Spinal cord (tissue), 10 donors: ENCODE data around the gene ZFP2. TPM values are rescaled to one million over a fixed set of nuclear protein-coding genes. Genes with fewer than 3 reads are reported as not detected.
A peak's percentile ranks its signal among the peaks of the same experiment; 100 is the strongest.
"Not testable (repeated sequence)": the region's sequence is repeated elsewhere in the genome, so short reads cannot be mapped to it uniquely, and the experiment has no call there.

Experiments
- DNase-seq, 6 donors: peaks; one replicate each; pipeline versions ENCODE4 v3.0.0 to v3.0.0-alpha.2; 2013 to 2015; ENCODE audit warnings: low spot score in 6 of 6, low read depth in 4 of 6
- H3K27ac ChIP-seq: one replicate; pipeline ENCODE4 v1.5.1; 2013; ENCODE audit warnings: low read depth, low read length, control low read depth
- H3K27me3 ChIP-seq: one replicate; pipeline ENCODE4 v1.6.1; 2013; ENCODE audit warnings: low read length; ENCODE audit not compliant: control insufficient read depth, insufficient read depth
- H3K36me3 ChIP-seq: one replicate; pipeline ENCODE4 v1.6.1; 2013; ENCODE audit warnings: low read length; ENCODE audit not compliant: control insufficient read depth, insufficient read depth
- H3K4me1 ChIP-seq: one replicate; pipeline ENCODE4 v1.6.1; 2013; ENCODE audit warnings: low read length; ENCODE audit not compliant: control insufficient read depth, insufficient read depth
- H3K4me3 ChIP-seq: one replicate; pipeline ENCODE4 v1.5.1; 2013; ENCODE audit warnings: low read depth, low read length, control low read depth
- H3K9me3 ChIP-seq: one replicate; pipeline ENCODE4 v1.6.1; 2013; ENCODE audit warnings: low read length; ENCODE audit not compliant: control insufficient read depth, insufficient read depth
- WGBS: methylation state at CpG from one replicate; pipeline ENCODE4 v1.1.5; 2013; ENCODE audit warnings: missing lambda C conversion rate; ENCODE audit not compliant: insufficient coverage; 5-methylcytosine and 5-hydroxymethylcytosine counted together
- long read RNA-seq, 4 donors: transcript quantifications; one replicate each; lab custom pipeline, GENCODE V29; 2026
- polyA plus RNA-seq, 2 donors: library from polyadenylated mRNA; unstranded; fragments of 120-200 nt; gene quantifications; one replicate each; pipeline ENCODE4 v1.2.1, GENCODE V29; 2013; ENCODE audit not compliant: insufficient read length in 2 of 2
- total RNA-seq, 2 donors: library from RNA; depleted of rRNA in 1 of 2; stranded (reverse); fragments of 120-200 nt in 1 of 2; fragments of >200 nt in 1 of 2; gene quantifications; one replicate each; pipeline versions ENCODE4 v1.2.3 to v1.2.4, GENCODE V29; 2013 to 2014
- donor health status: healthy.

The ZFP2 gene
- total RNA-seq (1 to 10 TPM; 6.6 to 7.7 TPM), polyA plus RNA-seq (1 to 10 TPM; 8.1 to 8.3 TPM)
- long read RNA-seq, donor 1, partial matches to known transcripts, result 0 of 1 reads
- long read RNA-seq, donor 1, other reads (novel, unspliced or antisense), result 0 of 1 reads
- long read RNA-seq, donor 2, partial matches to known transcripts, result 0 of 1 reads
- long read RNA-seq, donor 2, other reads (novel, unspliced or antisense), result 0 of 1 reads
- long read RNA-seq, donor 3, partial matches to known transcripts, result 0 of 1 reads
- long read RNA-seq, donor 3, other reads (novel, unspliced or antisense), result 0 of 1 reads
- long read RNA-seq, donor 4, partial matches to known transcripts, result 0 of 1 reads
- long read RNA-seq, donor 4, other reads (novel, unspliced or antisense), result 0 of 1 reads

- peak within 1 kb of the TSS; percentile 61 for H3K27ac ChIP-seq
- no peaks in the 10 kb centered on the region for H3K36me3 ChIP-seq
- no peaks in the 10 kb centered on the region for H3K9me3 ChIP-seq
- no peaks in the 10 kb centered on the region for H3K27me3 ChIP-seq
- peak within 1 kb of the TSS; percentile 81 for H3K4me3 ChIP-seq
- WGBS, result 1% methylated on average over 79 of the region's 79 CpGs
- peaks cover 9% of the 10 kb centered on the region for H3K4me1 ChIP-seq
- DNase-seq, result peak; percentile 35 to 92 (median 56)
Measured at GRCh38 chr5:178895615-178896571, at the start of gene ZFP2. ZFP2 (plus strand) TSS chr5:178895913; CDS start chr5:178931314, 35,401 bp downstream.

GRCh38 chr5:178849316-178849715, 46.4 kb upstream of the ZFP2 start:
- Histone ChIP-seq H3K36me3 (no peaks in the 10 kb centered on the region), H3K27ac (no peak overlapping the region), H3K9me3 (no peaks in the 10 kb centered on the region), H3K27me3 (no peaks in the 10 kb centered on the region), H3K4me1 (no peaks in the 10 kb centered on the region), H3K4me3 (no peak overlapping the region)
- DNase-seq, result no peak
- 95% methylated on average over 5 of the region's 5 CpGs for WGBS

GRCh38 chr5:178851951-178852350, 43.8 kb upstream of the ZFP2 start:
- no peak overlapping the region for H3K4me3 ChIP-seq
- no peaks in the 10 kb centered on the region for H3K4me1 ChIP-seq
- WGBS, result 87% methylated on average over 2 of the region's 3 CpGs
- no peaks in the 10 kb centered on the region for H3K36me3 ChIP-seq
- DNase-seq, result no peak
- H3K9me3 ChIP-seq, result no peaks in the 10 kb centered on the region
- H3K27me3 ChIP-seq, result no peaks in the 10 kb centered on the region
- H3K27ac ChIP-seq, result no peak overlapping the region

- no peak for DNase-seq
- WGBS, result 90% methylated on average over 2 of the region's 5 CpGs
Measured at GRCh38 chr5:178854284-178854683, 41.4 kb upstream of the ZFP2 start.

GRCh38 chr5:178859625-178860521, 35.8 kb upstream of the ZFP2 start, which contains the start of gene ZNF354B:
ZNF354B (plus strand) TSS chr5:178859953; CDS start chr5:178861048, 1,095 bp downstream.
- Histone ChIP-seq H3K4me1 (peaks cover 5% of the 10 kb centered on the region), H3K4me3 (peak within 1 kb of the TSS; percentile 46), H3K9me3 (no peaks in the 10 kb centered on the region), H3K27ac (peak within 1 kb of the TSS; percentile 22), H3K27me3 (no peaks in the 10 kb centered on the region), H3K36me3 (peaks cover 10% of the 10 kb centered on the region)
- 2% methylated on average over 80 of the region's 86 CpGs for WGBS
- peak; percentile 82 to 98 (median 87) for DNase-seq

More at GRCh38 chr5:178854284-178854683, 41.4 kb upstream of the ZFP2 start:
- Histone ChIP-seq H3K27ac (no peak overlapping the region), H3K27me3 (no peaks in the 10 kb centered on the region), H3K4me3 (no peak overlapping the region), H3K36me3 (no peaks in the 10 kb centered on the region), H3K9me3 (no peaks in the 10 kb centered on the region), H3K4me1 (no peaks in the 10 kb centered on the region)

- H3K27ac ChIP-seq, H3K4me1 ChIP-seq, DNase-seq, H3K9me3 ChIP-seq, H3K27me3 ChIP-seq: not testable (repeated sequence)
- H3K4me3 ChIP-seq, result peak overlapping the region; percentile 46
- no CpG with 5 or more reads among the region's 31 CpGs for WGBS
- H3K36me3 ChIP-seq, result peaks cover 10% of the 10 kb centered on the region
Measured at GRCh38 chr5:178860615-178861014, 35.1 kb upstream of the ZFP2 start.

- H3K4me3 ChIP-seq, result no peak overlapping the region
Measured at GRCh38 chr5:178861627-178862026, 34.1 kb upstream of the ZFP2 start.

GRCh38 chr5:178866946-178867345, 28.8 kb upstream of the ZFP2 start:
- no peak for DNase-seq
- H3K4me1 ChIP-seq, result no peaks in the 10 kb centered on the region
- H3K27ac ChIP-seq, result no peak overlapping the region
- WGBS, result 100% methylated on average over 3 of the region's 4 CpGs
- H3K4me3 ChIP-seq, result no peak overlapping the region
- peaks cover 48% of the 10 kb centered on the region for H3K36me3 ChIP-seq
- no peaks in the 10 kb centered on the region for H3K9me3 ChIP-seq
- H3K27me3 ChIP-seq, result no peaks in the 10 kb centered on the region

More at GRCh38 chr5:178861627-178862026, 34.1 kb upstream of the ZFP2 start:
- Histone ChIP-seq H3K27me3 (no peaks in the 10 kb centered on the region), H3K36me3 (peaks cover 12% of the 10 kb centered on the region), H3K4me1 (peaks cover 5% of the 10 kb centered on the region), H3K9me3 (no peaks in the 10 kb centered on the region), H3K27ac (no peak overlapping the region)
- no peak for DNase-seq
- WGBS, result 96% methylated on average over 7 of the region's 8 CpGs

GRCh38 chr5:178869577-178869976, 26.1 kb upstream of the ZFP2 start:
- no peaks in the 10 kb centered on the region for H3K9me3 ChIP-seq
- WGBS, result 89% methylated on average over 8 of the region's 8 CpGs
- H3K27me3 ChIP-seq, result no peaks in the 10 kb centered on the region
- H3K4me1 ChIP-seq, result no peaks in the 10 kb centered on the region
- no peak overlapping the region for H3K27ac ChIP-seq
- H3K4me3 ChIP-seq, result no peak overlapping the region
- peaks cover 48% of the 10 kb centered on the region for H3K36me3 ChIP-seq
- no peak for DNase-seq
